Spleen (tissue), 7 donors: ENCODE results near the gene SLC26A1.

Experiments used
- CTCF ChIP-seq, 11 experiments: fragments of 200-600 bp in 7 of 11; fragments of 450-650 bp in 4 of 11; sonication (generic) in 4 of 11; IDR thresholded peaks in 8 of 11; conservative IDR thresholded peaks in 3 of 11; 1 replicate in 7 of 11; 2 replicates in 4 of 11; pipeline versions ENCODE4 v1.4.0 to v1.8.0; 2016 to 2021; ENCODE audit warnings: antibody characterized with exemption in 11 of 11, inconsistent platforms in 4 of 11, mild to moderate bottlenecking in 1 of 11
- POLR2A ChIP-seq, 3 donors: fragments of 450-650 bp; IDR thresholded peaks; one replicate each; pipeline ENCODE4 v1.5.1; 2017; ENCODE audit warnings: antibody characterized with exemption in 3 of 3, mild to moderate bottlenecking in 1 of 3
- POLR2AphosphoS5 ChIP-seq, 3 donors: sonication (generic); formaldehyde crosslinking; IDR thresholded peaks; one replicate each; pipeline ENCODE4 v1.5.1; 2017; ENCODE audit warnings: antibody characterized with exemption in 3 of 3
- donor health status: DM: no; HTN: no; CAD: no; lungs with moderate emphysema.
- donor health status: DM: no; HTN: no; CAD: no.
- donor health status: DM: no; HTN: no; CAD: no.

GRCh38 chr4:1030559-1030958 lies 37.4 kb upstream of the SLC26A1 start:
- TF ChIP-seq CTCF (IDR thresholded peaks at IDR 0.05 in 8 of 11, conservative IDR thresholded peaks at IDR 0.05 in 3 of 11) (no peak), POLR2AphosphoS5 (IDR thresholded peaks at IDR 0.05) (no peak), POLR2A (IDR thresholded peaks at IDR 0.05) (no peak)
